H1 (cell line): ENCODE data around the gene ZNF500. TPM values are rescaled to one million over a fixed set of nuclear protein-coding genes. Genes with fewer than 3 reads are reported as not detected.

Experiments used
- BCL11A ChIP-seq, 2 experiments: IDR thresholded peaks; one replicate each; pipeline ENCODE4 v1.6.1; 2011; ENCODE audit warnings: low read depth in 2 of 2, low read length in 2 of 2, mild to moderate bottlenecking in 2 of 2
- CHD2 ChIP-seq: IDR thresholded peaks from 2 replicates; pipeline ENCODE4 v1.6.1; 2012; ENCODE audit warnings: low read length, improper control_type of control experiment
- EZH2 ChIP-seq: fragments of 200-600 bp; sonication (generic); IDR thresholded peaks from 2 replicates; pipeline ENCODE4 v1.7.1; 2012; ENCODE audit warnings: low read depth, mild to moderate bottlenecking, moderate library complexity, low read length, inconsistent platforms; ENCODE audit not compliant: severe bottlenecking
- KDM4A ChIP-seq: IDR thresholded peaks from one replicate; pipeline ENCODE4 v1.7.1; 2012; ENCODE audit warnings: low read depth, mild to moderate bottlenecking, moderate library complexity, low read length, inconsistent platforms; ENCODE audit not compliant: severe bottlenecking
- polyA plus RNA-seq, 7 experiments: library from polyadenylated mRNA; depleted of rRNA in 3 of 7; stranded (reverse) in 5 of 7; unstranded in 2 of 7; fragments of >200 nt in 5 of 7; fragments of 200-250 nt in 2 of 7; gene quantifications; 1 replicate in 5 of 7; 2 replicates in 1 of 7; 4 replicates in 1 of 7; pipeline versions ENCODE4 v1.2.1 to v1.2.3, GENCODE V29; 2011 to 2013; ENCODE audit warnings: missing spikeins in 2 of 7, mixed read lengths in 2 of 7
- total RNA-seq: library from RNA; stranded (reverse); fragmentation: NEBNext Ultra II Directional; extraction: Animal tissue kit (Norgen Biotek cat#: 25700); gene quantifications from 2 replicates; pipeline ENCODE4 v1.2.1, GENCODE V29; 2021

The ZNF500 gene
- total and polyA plus RNA-seq, 2 of the 8 experiments (the other 6 are each of a cell fraction or from before 2014, with no cell fraction given), result 10.3 to 10.4 TPM

- no peak for TF ChIP-seq CHD2
- no peak for TF ChIP-seq EZH2
- TF ChIP-seq KDM4A, result no peak
- no peak for TF ChIP-seq BCL11A (IDR thresholded peaks at IDR 0.05; ENCODE audit: low read depth in 2 of 2, low read length in 2 of 2)
Observed at GRCh38 chr16:4801051-4801961, 34.3 kb upstream of the ZNF500 start (continued).
